GM21529 (cell line): Measurements from ENCODE around the gene TMEM163.
"Not testable (repeated sequence)": the region's sequence is repeated elsewhere in the genome, so short reads cannot be mapped to it uniquely, and the experiment has no call there.

Source experiments
- ATAC-seq: cut with Tn5 transposase; IDR thresholded peaks from one replicate; pipeline ENCODE4 v1.9.1; 2021; ENCODE audit not compliant: unreplicated experiment

The TMEM163 gene

DNA sequence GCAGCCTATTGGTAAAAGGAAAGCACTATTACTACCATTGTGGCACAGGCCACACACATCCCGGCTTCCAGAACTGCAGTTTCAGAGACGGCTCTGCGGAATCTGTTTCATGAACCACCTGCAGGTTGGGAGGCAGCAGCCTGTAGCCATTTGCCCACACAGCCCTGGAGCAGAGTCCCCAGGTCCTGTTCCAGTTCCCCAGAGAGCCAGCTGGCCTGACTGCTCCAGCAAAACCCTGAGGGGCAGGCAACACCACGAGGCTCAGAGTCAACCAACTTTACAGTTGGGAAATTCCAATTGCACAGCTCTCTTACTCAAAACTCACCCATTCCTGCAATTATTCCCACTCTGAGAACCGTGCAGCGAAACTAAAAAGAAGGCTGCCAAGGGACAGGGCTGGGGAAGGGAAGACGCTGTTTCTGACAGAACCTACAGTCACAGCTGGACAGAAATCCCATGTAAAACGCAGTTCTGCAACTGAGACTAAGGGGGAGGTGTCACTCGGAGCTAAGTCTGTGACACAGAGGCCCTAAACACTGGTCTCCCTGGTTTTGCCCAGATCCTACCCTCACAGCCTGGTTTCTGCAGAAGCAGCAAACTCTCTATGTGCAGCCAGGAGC lies 219.4 kb downstream of the TMEM163 start:
- no peak for ATAC-seq

- ATAC-seq, result no peak
Measured at GRCh38 chr2:134498654-134499053, 220.1 kb downstream of the TMEM163 start.

GRCh38 chr2:134493797-134494196 lies 225.0 kb downstream of the TMEM163 start:
- ATAC-seq, result no peak

GRCh38 chr2:134491771-134492441 lies 226.9 kb downstream of the TMEM163 start:
- ATAC-seq, result no peak

- ATAC-seq, result no peak
Measured at GRCh38 chr2:134491022-134491421, 227.8 kb downstream of the TMEM163 start.

DNA sequence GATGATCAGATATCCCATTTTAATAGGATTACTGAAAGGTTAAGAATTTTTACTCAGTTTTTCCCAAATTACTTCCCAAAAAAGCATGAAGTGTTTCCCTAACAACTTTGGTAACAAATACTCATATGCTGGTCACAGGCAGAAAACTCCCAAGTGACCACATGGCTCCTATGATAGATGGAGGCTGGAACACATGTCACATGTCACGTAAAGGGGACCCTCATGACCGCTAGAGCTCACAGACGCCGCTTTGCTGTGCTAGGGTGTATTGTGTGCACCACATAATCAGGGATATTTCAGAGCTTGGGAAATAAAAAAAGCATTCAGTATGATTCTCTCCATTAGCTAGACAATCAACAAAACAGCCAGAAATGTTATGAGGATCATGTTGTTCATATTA lies 228.2 kb downstream of the TMEM163 start:
- ATAC-seq, result no peak

DNA sequence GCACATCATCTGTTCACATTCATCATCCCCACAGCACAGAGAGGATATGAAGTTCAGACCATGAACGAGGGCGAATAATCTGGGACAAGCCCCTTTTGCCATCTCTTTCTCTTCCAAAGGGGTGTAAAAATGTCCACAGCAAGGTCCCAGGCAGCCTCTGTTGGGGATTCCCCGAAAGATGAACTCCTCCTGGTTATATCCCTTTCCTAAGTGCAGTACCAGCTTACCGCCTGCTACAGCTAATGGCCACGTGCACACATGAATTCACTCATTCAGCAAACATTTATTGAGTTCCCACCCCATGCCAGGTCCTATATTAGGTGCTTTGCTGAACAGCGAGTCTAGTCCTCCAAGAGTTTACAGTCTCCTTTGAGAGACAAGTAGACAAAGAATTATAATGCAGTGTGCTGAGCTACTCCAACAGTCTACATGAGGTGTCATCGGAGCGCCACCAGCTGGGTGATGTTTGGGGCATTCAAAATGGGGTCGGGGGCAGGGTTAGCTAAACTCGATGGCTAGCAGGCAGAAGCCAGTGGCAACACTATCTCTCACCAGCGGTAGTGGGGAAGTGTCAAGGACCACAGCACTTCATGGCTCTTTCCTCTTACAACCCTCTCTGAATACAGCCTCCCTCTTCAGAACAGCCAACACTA lies 228.9 kb downstream of the TMEM163 start:
- ATAC-seq, result no peak

GRCh38 chr2:134482766-134483340 lies 235.9 kb downstream of the TMEM163 start:
- ATAC-seq, result no peak

DNA sequence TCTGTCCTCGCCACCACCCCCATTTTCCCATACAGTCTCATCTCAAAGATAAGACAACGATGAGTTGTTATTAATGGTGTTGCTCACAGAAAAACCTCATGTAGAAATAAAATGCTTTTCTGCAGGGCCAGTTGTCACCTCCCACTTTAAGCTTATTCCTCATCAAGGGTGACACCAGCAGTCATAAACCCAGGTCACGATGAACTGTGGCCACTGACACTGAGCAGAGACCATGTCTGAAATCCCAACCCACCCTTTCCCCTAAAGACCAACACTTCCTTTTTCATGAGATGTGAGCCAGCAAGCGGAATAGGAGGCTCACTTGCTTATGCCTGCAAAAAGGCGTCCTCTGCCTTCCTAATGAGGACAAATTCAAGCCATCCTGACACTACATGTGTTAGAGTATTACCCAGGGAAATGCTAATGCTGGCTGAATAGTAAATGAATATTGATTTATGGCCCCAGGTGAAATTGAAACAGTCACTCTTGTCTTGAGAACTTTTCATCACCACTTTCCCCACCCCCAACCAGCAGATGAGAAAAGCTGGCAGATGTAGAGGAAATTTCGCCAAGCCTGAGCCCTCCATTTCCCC lies 236.6 kb downstream of the TMEM163 start:
- ATAC-seq, result no peak

DNA sequence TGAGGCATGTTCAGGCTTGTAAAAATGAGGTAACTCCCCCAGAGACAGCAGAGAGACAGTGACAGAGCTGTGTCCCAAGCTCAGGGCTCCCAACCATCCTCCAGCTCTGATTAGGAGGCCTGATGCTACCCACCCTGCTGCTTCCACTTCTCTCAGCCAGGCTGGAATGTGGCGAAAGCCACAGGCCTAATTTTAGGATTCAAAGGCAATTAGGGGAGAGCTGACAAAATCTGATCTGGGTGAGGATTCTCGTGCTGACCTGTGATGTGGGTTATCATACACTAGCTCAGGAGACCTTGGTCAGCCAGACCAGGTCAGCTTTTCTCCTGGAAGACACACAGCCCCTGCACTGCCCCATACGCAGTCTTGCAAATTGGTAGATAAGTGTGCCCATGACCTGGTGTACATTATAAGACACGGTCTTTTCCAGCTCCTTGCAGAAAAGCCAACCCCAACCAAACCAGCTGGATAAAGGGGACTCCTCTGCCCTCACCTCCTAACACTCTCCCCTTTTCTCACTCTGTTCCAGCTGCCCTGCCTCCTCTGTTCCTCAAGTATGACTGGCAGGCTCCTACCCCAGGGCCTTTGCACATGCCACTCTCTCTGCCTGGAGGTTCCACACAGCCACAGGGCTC lies 239.0 kb downstream of the TMEM163 start:
- ATAC-seq, result no peak

DNA sequence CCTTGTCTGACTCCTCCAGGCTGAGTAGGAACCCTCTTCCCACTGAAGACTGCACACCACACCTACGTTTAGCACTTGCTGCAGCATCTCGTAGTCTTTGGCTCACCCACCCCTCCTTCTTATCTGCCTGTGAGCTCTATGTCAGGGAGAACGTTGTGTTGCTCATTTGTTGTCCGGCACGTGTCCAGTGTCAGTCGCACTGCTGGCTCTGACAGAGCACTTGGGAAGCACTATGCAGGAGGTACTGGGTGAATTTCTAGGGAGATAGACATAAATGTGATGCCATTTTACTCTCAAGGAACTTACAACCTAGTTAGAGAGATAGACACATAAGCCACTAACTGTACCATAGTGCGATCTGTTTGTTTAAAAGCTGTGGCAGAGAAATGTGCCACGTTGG lies 241.8 kb downstream of the TMEM163 start:
- not testable (repeated sequence) for ATAC-seq

GRCh38 chr2:134470561-134471168 lies 248.1 kb downstream of the TMEM163 start:
- ATAC-seq, result no peak

DNA sequence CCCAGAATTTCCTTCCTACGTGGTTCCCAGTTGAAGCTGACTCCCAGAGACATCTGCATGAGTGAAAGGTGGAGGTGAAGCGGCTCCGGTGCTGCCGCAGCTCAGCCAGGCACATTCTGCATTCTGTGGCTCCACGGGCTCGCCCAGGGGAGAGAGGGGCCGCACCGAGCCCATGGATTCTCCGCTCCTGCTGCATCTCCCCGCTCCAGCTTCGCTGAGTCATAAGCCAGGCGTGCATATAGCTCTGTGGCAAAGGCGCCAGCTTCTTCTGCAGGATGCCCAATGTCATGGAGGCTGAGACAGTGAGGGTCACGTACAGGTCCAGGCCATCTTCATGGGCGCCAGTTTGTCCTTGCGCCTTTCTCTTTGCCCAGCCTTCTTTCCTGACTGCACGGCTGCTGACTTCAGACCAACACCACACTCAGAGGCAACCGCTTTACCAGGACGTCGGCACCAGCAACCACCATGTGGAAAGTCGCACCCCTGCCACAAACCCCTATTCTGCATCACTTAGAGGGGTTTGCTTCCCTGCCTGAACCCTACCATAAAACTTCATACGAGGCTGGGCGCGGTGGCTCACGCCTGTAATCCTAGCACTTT lies 249.2 kb downstream of the TMEM163 start:
- no peak for ATAC-seq

DNA sequence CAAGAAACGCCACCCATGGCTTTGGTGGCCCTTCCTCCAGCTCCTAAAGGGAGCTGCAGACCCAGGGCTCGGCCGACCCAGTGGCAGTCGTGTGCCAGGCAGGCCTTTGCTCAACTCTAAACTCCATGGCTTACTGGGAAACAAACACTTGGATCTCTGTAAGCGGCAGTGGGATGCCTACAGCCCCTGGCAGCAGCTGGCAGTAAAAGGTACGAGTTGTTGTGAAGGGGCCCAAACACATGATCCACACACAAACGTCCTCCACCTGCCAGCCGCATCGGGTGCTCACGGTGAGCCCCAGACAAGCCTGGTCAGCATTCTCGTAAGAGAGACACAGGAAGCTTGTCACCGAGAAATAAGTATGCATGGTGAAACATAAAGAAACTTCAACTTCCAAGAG lies 250.0 kb downstream of the TMEM163 start:
- no peak for ATAC-seq

- ATAC-seq, result no peak
Measured at GRCh38 chr2:134468164-134468563, 250.6 kb downstream of the TMEM163 start.

DNA sequence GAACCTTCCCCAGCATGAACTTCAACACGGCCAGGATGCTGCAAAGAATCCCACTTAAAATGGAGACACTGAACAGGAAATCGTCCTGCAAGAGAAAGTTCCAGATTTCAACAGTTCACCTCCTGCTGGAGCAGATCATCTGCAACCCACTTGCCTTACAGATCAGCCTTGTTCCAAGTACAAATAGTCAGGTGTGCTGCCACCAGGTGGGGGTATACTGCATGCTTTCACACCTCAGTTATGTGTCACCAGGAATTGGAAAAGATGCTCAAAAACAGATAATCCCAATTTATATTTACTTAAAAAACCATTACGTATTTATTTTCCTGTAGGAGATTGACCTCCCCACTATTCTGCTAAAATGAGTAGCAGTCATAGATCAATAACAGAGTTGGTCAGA lies 252.7 kb downstream of the TMEM163 start:
- no peak for ATAC-seq

DNA sequence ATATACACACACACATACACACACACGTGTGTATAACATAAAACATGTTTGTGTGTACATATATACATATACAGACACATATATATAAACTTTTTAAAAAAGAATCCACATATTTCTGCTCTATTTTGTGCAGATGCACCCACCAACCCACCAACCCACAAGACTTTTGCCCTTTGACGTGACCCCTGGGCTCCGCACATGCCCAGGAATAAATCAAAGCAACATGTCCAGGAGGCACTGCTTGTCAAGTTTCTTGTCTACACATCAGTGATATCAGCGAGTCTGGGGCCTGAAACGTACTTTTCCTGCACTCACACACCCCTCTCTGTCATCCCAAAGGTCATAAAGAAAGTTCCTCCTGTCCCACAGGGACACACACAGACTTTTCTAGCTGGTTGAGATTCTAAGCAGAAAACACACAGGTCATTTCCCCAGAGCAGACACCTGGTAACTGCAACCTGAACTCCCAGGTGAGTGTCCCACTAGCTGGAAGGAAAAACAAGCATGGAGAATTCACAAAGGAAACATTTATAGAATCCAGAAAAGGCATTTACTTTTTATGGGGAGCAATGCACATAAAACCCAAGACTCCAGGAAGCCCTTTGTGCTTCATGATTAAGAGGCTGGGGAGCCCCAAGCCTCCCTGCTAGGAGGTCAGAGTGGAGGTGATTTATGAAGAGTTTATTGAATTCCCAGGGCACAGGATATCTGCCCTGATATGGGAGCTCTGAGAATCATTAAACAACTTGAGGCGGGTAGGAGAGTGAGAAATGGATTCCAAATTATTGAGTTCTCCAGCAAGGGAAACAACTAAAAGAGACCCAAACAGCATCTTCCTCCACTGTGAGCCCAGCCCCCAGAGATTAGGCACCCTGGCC lies 253.3 kb downstream of the TMEM163 start:
- no peak for ATAC-seq

DNA sequence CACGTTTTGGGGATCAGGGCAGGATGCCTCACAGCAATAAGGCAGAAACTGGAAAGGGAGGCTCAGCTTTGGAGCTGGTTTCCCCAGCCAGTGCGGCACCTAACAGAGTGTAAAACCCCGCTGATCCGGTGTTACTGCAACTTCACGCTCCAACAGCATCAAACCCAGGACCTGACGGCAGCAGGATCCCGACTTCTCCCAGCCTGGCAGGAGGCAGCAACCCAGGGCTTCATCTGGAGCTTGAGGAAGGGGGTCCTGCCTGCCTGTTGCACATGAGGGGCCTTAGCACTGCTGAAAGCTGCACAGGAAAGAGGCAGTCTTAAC lies 255.1 kb downstream of the TMEM163 start:
- ATAC-seq, result no peak
